Measurements from ENCODE around the gene CD96. TPM values are rescaled to one million over a fixed set of nuclear protein-coding genes. Genes with fewer than 3 reads are reported as not detected.

The CD96 gene
- total and polyA plus RNA-seq, 2 experiments from 2014 or later: 0.91 TPM; not detected in 1

GRCh38 chr3:111621535-111621934, 79.5 kb downstream of the CD96 start:
- Mint-ChIP-seq H3K4me1 (no peaks in the 10 kb centered on the region), H3K36me3 (ENCODE audit: low read depth) (peaks cover 10% of the 10 kb centered on the region), H3K9me3 (peaks cover 20% of the 10 kb centered on the region), H3K27ac (no peak overlapping the region), H3K27me3 (ENCODE audit: insufficient read depth, low read depth, poor library complexity) (no peaks in the 10 kb centered on the region), H3K4me3 (no peak overlapping the region)
- H3K4me2 ChIP-seq: no peak overlapping the region
- H3K27me3 ChIP-seq (ENCODE audit: insufficient read depth): no peaks in the 10 kb centered on the region
- no peak overlapping the region for H2AFZ ChIP-seq
- no peaks in the 10 kb centered on the region for H3F3A ChIP-seq (replicated peaks; ENCODE audit: low read depth)
- no peaks in the 10 kb centered on the region for H4K20me1 ChIP-seq (replicated peaks; ENCODE audit: insufficient read depth)
- TF ChIP-seq CREB1 (CRISPR knock-in tag; IDR thresholded peaks at IDR 0.05; ENCODE audit: low read depth): peak; percentile 39; the same call in 1 of the 2 replicates
- no peak for TF ChIP-seq ZNF462 (CRISPR knock-in tag; IDR thresholded peaks at IDR 0.05)
- no peak for TF ChIP-seq JUNB (IDR thresholded peaks at IDR 0.05; ENCODE audit: unreplicated experiment)
- no peak for TF ChIP-seq STAT1 (IDR thresholded peaks at IDR 0.05; ENCODE audit: unreplicated experiment)
- no peak for TF ChIP-seq EZH2phosphoT487 (IDR thresholded peaks at IDR 0.05; ENCODE audit: unreplicated experiment)
- no peak for TF ChIP-seq ZNF114 (CRISPR knock-in tag; IDR thresholded peaks at IDR 0.05)
- TF ChIP-seq ZNF331 (CRISPR knock-in tag; IDR thresholded peaks at IDR 0.05; ENCODE audit: low read depth): no peak
- TF ChIP-seq REST (IDR thresholded peaks at IDR 0.05; ENCODE audit: unreplicated experiment): no peak
- TF ChIP-seq NANOG (IDR thresholded peaks at IDR 0.05; ENCODE audit: borderline replicate concordance): no peak
- peak; percentile 92 to 96 for TF ChIP-seq CTCF (conservative IDR thresholded peaks at IDR 0.05; ENCODE audit: low read depth in 2 of 2)
- no peaks in the 10 kb centered on the region for H3K79me2 ChIP-seq (replicated peaks; ENCODE audit: insufficient read depth)
- H3K4me1 ChIP-seq (ENCODE audit: insufficient read depth): no peaks in the 10 kb centered on the region
- no peaks in the 10 kb centered on the region for H3K9me2 ChIP-seq (ENCODE audit: insufficient read depth)
- H3K4me3 ChIP-seq: no peak overlapping the region
- H3K27ac ChIP-seq (ENCODE audit: low read depth): no peak overlapping the region
- DNase-seq (ENCODE audit: low spot score) (peak; percentile 88), ATAC-seq (peak; percentile 93)
- H3K36me3 ChIP-seq (ENCODE audit: insufficient read depth): peaks cover 6% of the 10 kb centered on the region; the same call in 1 of the 2 replicates

All from GM23338 (cell line).